HT1080 (cell line): Measurements from ENCODE around the gene DIS3. TPM values are rescaled to one million over a fixed set of nuclear protein-coding genes. Genes with fewer than 3 reads are reported as not detected.
"Not testable (repeated sequence)": the region's sequence is repeated elsewhere in the genome, so short reads cannot be mapped to it uniquely, and the experiment has no call there.

Experiments used
- DNase-seq: peaks from one replicate; pipeline ENCODE4 v3.0.0-alpha.2; 2015; ENCODE audit warnings: low read depth
- polyA plus RNA-seq, 2 experiments: library from polyadenylated mRNA; depleted of rRNA; stranded (reverse); fragments of >200 nt; gene quantifications; 2 replicates each; pipeline ENCODE4 v1.2.3, GENCODE V29; 2015
- total RNA-seq: library from RNA; depleted of rRNA; stranded (reverse); fragments of >200 nt; shearing (Covaris generic); gene quantifications from 2 replicates; pipeline ENCODE4 v1.2.3, GENCODE V29; 2014; rRNA removed

DIS3 gene, protein sequence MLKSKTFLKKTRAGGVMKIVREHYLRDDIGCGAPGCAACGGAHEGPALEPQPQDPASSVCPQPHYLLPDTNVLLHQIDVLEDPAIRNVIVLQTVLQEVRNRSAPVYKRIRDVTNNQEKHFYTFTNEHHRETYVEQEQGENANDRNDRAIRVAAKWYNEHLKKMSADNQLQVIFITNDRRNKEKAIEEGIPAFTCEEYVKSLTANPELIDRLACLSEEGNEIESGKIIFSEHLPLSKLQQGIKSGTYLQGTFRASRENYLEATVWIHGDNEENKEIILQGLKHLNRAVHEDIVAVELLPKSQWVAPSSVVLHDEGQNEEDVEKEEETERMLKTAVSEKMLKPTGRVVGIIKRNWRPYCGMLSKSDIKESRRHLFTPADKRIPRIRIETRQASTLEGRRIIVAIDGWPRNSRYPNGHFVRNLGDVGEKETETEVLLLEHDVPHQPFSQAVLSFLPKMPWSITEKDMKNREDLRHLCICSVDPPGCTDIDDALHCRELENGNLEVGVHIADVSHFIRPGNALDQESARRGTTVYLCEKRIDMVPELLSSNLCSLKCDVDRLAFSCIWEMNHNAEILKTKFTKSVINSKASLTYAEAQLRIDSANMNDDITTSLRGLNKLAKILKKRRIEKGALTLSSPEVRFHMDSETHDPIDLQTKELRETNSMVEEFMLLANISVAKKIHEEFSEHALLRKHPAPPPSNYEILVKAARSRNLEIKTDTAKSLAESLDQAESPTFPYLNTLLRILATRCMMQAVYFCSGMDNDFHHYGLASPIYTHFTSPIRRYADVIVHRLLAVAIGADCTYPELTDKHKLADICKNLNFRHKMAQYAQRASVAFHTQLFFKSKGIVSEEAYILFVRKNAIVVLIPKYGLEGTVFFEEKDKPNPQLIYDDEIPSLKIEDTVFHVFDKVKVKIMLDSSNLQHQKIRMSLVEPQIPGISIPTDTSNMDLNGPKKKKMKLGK
- 57.4 and 65.7 TPM in 2 replicates for total RNA-seq
- polyA plus RNA-seq (2015; cell fraction: cytosol; rRNA removed), result 30.3 and 39.9 TPM in 2 replicates
- polyA plus RNA-seq (2015; cell fraction: nucleus; rRNA removed), result 94.7 and 97.2 TPM in 2 replicates

DNA sequence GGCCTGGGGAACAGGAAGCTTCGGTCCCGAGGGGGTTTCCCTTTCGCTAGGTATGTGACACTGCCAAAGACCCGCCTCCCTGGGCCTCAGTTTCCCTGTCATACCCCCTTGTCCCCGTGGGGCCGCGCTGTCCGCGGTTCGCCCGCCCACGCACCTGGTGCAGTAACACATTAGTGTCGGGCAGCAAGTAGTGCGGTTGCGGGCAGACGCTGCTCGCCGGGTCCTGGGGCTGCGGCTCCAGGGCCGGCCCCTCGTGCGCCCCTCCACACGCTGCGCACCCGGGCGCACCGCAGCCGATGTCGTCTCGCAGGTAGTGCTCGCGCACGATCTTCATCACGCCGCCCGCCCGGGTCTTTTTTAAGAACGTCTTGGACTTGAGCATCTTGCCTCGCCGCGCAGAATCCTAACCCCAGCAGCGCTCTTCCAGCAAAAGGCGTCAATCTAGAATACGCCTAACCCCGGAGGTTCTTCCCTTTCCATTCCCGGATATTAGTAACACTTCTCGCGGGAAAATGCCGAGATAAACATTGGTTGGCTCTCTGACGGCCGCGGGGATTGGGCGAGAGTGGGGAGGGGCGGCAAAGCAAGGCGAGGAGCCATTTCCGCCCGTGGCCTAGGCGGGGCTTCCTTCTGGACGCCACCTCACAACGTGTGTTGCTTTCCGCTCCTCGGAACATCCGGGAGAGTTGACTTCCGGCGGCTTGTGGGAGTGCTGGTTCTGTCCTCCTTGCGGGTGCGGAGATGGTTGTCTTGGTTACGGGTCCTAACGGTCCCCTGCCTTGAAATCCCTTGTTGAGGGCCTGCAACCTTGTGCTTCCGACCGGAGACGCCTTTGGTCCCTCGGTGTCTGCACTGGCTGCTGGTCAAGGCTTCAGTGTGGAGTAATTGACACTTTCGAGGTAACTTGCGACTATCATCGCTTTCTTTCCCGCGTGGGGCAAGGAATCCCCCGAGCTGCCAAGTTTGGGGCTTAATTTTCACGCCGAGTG, at the start of gene DIS3, which contains the start of gene PIBF1:
Gene DIS3 (minus strand): TSS at position 450 of the 989 bp plus-strand sequence. CDS start 68 bp downstream, at position 382.
Gene PIBF1 (plus strand): TSS at position 683 of the 989 bp plus-strand sequence. CDS start 1,337 bp downstream, outside the sequence.
- DNase-seq, result peak; percentile 99

DNA sequence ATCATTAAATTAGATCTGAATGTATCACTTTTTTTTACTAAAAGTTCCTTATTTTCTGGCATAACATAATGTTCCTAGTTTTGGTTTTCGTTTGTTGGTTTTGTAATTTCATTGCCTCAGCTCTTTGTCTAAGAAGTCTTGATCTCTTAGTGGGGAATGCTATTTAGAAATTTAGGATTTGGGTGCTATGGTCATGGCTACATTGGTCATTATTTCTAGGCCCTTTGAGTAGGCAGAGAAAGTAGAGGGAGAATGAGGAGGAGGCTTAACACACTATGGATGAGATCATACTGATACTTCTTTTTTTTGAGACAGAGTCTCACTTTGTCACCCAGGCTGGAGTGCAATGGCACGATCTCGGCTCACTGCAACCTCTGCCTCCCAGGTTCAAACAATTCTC, 42.0 kb upstream of the DIS3 start:
- no peak for DNase-seq

DNA sequence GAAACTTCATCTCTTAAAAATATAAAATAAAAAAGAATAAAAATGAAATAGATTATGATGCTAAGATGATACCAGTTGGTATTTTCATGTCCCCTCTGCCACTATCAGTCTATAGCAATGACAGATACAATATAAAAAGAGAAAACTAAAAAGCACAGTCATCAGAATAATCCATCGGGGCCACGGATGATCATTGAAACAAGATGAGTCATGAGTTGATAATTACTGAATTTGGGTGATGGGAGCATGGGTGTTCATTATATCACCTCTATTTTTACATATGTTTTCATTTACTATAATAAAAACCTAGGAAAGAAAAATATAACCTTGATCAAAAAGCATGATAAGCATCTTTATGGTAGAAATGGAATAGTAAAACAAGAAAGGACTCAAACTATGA, 41.4 kb upstream of the DIS3 start:
- no peak for DNase-seq

DNA sequence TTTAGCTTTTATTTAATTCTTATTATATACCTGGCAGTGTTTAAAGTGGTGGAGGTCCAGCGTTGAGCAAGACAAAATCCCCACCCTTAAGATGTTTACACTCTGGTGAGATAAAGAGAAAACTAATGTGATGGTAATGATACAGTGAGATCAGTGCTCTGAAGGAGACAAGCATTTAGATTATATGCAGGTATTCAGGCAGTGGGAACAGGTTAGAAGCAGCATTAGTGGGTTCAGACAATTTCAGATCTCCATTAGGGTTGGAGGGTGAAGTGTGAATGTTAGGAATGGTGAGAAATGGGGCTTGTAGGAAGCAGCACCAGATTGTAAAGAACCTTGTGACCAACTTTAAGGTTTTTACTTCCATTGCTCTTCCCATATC, 39.2 kb upstream of the DIS3 start:
- DNase-seq, result no peak

DNA sequence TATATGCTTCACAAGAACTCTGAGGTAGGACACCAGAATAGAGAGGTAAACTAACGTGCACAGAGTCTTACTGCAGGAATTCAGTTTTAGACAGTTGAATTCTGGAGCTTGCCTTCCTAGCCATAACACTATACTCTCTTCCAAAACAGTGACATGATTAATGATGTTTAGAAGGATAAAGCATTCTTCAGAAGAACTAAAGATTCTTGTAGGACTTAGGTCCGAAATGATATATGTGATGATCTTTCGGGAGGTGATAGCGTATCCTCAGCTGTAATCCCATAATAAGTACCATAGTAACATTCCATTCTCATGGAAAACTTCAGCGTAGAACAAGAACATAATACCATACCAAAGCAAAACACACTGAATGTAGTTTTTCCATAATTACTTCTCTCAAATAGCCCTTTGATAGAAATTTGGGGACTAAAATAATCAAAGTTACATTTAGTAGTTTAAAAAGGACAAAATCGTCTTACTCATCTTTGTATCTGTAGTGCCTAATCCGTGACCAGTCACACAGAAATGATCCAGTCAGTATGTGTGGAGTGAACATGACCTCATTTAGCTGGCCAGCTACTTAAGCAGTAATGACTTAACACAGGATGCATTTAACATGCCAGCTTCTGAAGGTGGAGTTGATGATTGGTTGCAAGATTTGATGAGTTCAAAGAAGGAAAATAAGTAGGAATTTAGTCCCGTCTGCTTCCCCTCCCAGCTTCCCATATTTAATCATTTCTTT, 38.6 kb upstream of the DIS3 start:
- DNase-seq, result peak; percentile 46

DNA sequence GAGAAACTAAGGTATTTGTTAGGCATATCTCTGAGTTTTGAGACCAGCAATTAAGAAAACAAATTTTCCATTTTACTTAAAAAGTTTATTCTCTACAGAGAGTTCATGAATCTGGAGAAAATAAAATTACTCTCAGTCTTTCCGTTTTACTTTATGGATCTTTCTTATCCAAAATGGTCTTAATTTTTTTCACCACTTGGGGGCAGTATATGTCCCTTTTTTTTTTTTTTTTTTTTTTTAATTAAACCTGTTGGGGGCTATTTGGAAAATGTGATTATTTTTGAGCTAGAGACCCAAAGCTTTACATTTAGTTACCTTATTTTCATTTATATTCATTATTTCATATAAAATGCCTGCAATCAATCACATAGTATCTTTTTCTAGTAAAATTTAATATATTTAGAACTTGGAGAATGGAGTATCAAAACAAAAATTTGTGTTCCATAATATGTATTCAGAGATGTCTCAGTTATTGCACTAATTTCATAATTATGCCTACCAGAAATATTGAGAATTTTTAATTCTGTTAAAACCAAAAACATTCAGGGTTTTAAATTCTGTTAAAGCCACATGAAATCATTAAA, 27.3 kb upstream of the DIS3 start:
- DNase-seq, result peak; percentile 11

DNA sequence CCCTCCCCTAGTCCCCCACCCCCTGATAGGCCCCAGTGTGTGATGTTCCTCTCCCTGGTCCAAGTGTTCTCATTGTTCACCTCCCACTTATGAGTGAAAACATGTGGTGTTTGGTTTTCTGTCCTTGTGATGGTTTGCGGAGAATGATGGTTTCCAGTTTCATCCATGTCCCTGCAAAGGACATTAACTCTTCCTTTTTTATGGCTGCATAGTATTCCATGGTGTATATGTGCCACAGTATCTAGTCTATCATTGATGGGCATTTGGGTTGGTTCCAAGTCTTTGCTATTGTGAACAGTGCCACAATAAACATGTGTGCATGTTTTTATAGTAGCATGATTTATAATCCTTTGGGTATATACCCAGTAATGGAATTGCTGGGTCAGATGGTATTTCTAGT, 24.8 kb upstream of the DIS3 start:
- DNase-seq, result not testable (repeated sequence)

DNA sequence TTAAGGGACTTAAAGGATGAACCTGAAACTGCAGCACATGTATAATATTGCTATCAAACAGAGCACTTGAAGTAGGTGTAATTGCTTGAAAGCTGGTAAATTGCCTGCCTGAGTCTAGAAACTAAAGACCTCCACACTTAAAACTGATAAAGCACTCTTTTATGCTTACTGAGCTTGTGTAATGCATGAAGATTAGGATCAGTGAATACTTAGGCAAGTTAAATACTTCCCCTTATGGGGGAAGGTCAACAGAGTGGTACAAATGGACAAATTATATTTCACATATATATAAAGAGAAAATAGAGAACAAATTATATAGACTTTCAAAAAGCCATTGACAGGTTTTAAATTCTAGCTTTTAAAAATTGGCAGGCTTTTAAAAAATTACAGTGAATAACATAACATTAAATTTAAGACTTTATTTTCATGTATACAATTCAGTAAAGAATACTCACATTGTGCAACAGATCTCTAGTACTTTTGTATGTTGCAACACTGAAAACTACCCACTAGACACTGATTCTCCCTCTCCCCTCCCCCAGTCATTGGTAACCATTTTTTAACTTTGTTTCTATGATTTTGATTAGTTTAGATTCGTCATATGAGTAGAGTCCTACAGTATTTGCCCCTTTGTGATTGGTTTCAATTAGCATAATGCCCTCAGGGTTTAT, 24.1 kb upstream of the DIS3 start:
- DNase-seq, result no peak

DNA sequence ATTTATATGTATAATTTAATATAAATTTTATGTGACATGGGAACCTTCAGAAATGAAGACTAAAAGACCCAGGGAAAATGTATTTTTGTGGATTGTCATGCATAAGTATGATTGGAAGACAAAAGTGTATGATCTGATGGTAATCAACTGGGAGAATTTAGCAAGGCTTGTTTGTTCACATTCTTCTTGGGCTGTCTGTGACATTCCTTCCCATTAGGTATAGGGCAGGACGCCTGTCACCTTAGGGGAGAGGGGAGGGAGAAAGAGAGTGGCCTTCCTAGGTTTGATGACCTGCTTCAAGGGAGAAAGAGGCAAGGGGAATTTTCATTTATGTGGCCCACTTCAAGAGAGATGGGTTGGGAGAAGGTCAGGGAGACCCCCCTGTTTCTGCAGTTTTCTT, 22.6 kb upstream of the DIS3 start:
- no peak for DNase-seq

DNA sequence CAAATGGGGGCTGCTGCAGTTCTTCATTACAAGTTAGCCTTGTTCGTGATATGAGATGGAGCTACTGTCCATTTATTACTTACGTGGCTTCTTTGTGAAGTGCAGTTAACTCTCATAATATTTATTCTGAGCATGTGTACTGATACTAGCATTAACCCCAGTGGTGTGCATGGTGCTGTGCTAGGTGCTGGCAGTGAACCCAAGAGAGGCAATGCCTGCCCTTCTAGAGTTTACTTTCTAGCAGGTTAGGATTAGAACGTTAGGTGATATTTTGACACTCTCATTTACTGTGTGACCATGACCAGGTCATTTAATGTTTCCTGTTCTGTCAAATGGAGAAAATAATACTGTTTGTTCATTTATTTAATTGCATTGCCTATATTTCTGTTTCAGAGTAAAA, 17.1 kb upstream of the DIS3 start:
- DNase-seq, result no peak

DNA sequence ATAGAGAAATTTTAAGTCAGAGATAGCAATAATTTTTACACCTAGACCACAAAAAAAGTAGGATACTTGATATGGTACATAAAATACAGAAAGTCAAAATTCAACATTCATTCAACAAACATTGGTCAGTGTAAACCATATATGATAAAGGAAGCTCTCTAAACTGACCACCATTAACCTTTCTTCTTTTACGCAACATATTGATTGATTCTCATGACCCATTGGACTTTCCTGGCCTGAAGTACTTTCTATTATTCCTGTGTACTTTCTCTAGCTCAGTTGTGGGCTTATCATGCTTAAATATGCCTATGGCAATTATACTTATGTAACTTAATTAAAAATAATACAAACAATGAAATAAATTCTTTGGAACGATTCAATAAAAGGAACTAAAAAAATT, 10.9 kb upstream of the DIS3 start:
- no peak for DNase-seq

DNA sequence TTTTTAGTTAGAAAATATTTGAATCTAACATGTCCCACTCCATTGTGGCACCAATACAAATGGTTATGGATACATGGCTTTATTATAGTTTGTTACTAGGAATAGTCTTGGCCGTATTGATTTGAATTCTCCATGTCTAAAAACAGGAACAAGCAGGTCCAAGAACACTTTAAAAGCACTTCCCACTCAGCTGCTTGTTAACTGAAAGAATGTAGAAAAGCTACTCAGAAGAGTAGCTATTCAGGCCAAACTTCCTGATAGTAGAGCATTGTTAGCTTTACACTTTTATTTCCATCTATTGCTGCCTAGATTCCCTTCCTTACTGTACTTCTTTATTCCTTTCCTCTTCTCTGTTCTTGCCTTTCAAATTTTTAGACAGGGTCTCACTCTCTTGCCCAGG, 7.1 kb upstream of the DIS3 start:
- no peak for DNase-seq

DNA sequence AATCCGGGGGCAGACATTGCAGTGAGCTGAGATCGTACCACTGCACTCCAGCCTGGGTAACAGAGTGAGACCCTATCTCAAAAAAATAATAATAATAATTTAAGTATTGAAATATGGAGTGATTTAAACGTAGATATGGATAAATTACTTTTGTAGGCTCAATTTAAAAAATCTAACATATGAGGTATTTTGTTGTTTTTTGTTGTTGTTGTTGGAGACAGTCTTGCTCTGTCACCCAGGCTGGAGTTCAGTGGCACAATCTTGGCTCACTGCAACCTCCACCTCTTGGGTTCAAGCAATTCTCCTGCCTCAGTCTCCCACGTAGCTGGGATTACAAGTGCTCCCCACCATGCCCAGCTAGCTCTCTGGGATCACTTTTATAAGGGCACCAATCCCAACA, 3.0 kb upstream of the DIS3 start:
- not testable (repeated sequence) for DNase-seq

DNA sequence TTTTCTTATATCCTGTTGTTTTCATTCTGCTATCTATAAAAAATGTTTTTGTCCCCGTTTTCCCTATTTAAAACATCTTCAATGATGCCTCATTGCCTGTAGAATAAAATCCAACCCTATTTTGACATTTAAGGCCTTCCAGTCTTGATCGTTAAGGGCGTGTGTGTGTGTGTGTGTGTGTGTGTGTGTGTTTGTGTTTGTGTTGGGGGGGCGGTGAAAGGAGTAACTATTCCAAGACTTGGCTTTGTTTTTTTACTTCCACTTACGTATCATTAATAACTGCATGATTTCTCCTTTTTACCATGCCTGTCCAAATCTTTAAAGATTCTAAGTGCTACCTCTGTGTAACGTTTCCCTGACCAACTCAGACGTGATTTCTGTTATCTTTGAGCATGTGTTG, 1.0 kb upstream of the DIS3 start:
- peak; percentile 11 for DNase-seq

DNA sequence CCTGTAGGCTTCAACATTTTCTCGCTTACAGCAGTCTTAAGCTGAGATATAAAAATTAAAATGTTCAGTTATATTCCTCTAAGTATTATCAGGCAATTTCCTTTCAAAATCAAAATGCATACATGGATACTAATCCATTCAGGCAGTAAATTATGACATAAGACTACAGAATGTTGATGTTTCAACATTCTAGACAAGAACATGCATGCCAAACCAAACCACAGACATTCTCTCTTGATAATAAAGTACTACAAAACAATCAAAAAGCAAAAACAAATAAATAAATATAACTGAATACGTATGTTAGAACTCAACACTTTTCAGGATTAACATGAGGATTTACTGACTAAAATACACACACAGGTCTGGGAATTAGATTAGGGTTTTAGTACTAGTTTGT, 7.7 kb downstream of the DIS3 start:
- no peak for DNase-seq

DNA sequence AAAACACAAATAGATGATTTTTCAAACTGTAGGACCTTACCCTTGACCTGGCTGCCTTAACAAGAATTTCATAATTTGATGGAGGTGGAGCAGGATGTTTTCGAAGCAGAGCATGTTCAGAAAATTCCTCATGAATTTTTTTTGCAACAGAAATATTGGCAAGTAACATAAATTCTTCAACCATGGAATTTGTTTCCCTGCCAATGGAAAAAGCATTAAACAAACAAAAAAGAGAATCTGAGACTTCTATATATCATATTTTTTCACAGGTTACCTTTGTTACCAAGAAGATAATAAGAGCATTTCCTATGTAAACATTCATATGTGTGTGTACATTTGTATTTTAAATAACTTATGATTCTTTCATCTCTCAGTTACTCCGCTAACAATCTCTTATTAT, 18.3 kb downstream of the DIS3 start:
- no peak for DNase-seq

DNA sequence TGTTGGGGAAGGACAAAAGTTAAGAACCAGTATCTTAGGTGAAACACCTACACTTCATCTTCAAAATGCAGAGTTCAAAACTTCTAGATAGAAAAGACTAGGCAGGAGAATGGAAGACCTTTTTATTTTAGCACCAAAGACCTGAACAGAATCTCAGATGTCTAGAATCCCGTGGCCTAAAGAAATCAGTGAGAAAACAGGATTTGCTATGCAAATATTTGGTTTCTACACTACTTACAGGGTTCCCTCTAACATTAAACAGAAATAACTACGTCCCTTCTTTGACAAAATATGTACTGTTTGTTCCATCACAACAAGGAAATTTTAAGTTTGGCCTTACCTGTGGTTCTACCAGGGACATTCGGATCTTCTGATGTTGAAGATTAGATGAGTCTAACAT, 21.5 kb downstream of the DIS3 start:
- no peak for DNase-seq

DNA sequence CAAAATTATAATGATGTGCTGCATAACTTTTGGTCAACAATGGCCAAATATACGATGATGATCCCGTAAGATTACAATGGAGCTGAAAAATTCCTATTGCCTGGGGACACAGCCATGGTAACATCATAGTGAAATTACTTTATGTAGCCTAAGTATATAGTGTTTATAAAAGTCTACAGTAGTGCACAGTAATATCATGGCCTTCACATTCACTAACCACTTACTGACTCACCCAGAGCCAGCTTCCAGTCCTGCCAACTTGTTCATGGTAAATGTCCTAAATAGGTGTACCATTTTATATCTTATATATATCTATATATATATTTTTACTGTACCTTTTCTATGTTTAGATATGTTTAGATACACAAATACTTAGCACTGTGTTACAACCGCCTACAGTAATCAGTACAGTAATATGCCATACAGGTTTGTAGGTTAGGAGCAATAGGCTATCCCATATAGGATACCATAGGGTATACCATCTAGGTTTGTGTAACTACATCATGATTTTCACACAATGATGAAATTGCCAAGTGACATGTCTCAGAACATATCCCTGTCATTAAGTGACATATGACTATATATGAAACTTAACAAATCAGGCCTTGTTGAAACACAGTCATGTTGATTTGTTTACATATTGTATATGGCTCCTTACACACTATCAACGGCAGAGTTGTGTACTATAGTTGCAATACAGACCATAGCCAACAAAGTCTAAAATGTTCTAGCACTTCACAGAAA, 23.7 kb downstream of the DIS3 start:
- DNase-seq, result peak; percentile 2
